Testis (tissue), 2 donors: Measurements from ENCODE around the gene COL4A1.

ENCODE experiments used
- POLR2A ChIP-seq: fragments of 450-650 bp; IDR thresholded peaks from one replicate; pipeline ENCODE4 v1.6.1; 2017; ENCODE audit warnings: antibody characterized with exemption, mild to moderate bottlenecking, moderate library complexity
- TF ChIP-seq, protein P1 (sequence below), 3 experiments: fragments of 450-650 bp in 2 of 3; fragments of 200-600 bp in 1 of 3; sonication (generic) in 1 of 3; IDR thresholded peaks; one replicate each; pipeline ENCODE4 v1.5.1; 2016 to 2019; ENCODE audit warnings: antibody characterized with exemption in 3 of 3, mild to moderate bottlenecking in 2 of 3, moderate library complexity in 1 of 3

DNA sequence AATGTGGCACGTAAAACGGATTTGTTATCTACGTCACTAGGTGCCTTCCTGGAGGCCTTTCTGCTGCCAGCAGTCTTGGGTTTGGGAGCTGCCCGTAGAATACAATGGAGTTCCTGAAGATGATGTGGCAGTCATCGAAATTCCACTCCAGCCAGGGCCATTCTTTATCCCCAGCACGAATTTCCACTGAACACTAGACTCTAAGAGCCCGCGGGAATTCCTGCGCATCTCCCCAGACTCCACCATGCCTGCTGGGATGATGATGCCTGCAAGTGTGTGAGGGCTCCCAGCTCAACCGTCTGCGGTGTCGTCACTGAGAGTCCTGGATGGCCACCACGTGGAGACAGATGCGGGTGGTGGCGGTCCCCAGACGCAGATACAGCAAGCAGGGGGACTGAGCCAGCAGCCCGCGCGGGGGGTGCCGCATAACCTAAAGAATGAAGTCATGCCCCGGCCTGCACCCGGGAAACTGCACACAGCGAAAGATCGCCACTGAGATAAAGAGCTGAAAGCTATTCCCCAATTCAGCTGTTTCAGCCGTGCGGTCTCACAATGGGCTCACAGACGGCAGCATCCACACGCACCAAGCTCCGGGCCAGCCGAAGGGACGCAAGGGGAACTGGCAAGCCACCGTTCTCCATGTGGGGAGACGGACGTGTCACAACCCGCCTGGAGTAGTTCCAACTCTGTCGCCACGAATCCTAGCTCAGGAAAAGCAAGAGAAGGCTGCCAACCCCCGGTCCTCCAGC lies 41.1 kb downstream of the COL4A1 start:
- TF ChIP-seq, protein P1, sequence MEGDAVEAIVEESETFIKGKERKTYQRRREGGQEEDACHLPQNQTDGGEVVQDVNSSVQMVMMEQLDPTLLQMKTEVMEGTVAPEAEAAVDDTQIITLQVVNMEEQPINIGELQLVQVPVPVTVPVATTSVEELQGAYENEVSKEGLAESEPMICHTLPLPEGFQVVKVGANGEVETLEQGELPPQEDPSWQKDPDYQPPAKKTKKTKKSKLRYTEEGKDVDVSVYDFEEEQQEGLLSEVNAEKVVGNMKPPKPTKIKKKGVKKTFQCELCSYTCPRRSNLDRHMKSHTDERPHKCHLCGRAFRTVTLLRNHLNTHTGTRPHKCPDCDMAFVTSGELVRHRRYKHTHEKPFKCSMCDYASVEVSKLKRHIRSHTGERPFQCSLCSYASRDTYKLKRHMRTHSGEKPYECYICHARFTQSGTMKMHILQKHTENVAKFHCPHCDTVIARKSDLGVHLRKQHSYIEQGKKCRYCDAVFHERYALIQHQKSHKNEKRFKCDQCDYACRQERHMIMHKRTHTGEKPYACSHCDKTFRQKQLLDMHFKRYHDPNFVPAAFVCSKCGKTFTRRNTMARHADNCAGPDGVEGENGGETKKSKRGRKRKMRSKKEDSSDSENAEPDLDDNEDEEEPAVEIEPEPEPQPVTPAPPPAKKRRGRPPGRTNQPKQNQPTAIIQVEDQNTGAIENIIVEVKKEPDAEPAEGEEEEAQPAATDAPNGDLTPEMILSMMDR (IDR thresholded peaks at IDR 0.05): no peak
- no peak for TF ChIP-seq POLR2A
